Measurements from ENCODE around the gene CST6. TPM values are rescaled to one million over a fixed set of nuclear protein-coding genes. Genes with fewer than 3 reads are reported as not detected.

CST6 gene
- total RNA-seq = 1.8 and 11.1 TPM in 2 replicates
- polyA plus RNA-seq = 0.41 and 0.76 TPM in 2 replicates
- 1.0 and 1.1 TPM in 2 replicates for polyA plus RNA-seq (2012)
- not detected in 2 replicates for polyA minus RNA-seq (ENCODE audit: low replicate concordance)

GRCh38 chr11:66011785-66012303 is at the start of gene CST6:
TSS of gene CST6 (plus strand) at chr11:66012008. CDS start at chr11:66012045, 37 bp downstream.
- no peak within 1 kb of the TSS for H3K9ac ChIP-seq (ENCODE audit: insufficient read depth, low read length)
- DNase-seq (ENCODE audit: low read depth in 2 of 2) = no peak
- H2AFZ ChIP-seq (ENCODE audit: low read length) = no peak within 1 kb of the TSS
- H4K20me1 ChIP-seq (ENCODE audit: control insufficient read depth, extremely low read depth, insufficient read depth, low read length) = no peaks in the 10 kb centered on the region
- H3K79me2 ChIP-seq (ENCODE audit: control insufficient read depth, insufficient read depth, low read length) = no peaks in the 10 kb centered on the region
- no peak within 1 kb of the TSS for H3K4me2 ChIP-seq (ENCODE audit: extremely low read depth, insufficient read depth, low read length)
- TF ChIP-seq CTCF (conservative IDR thresholded peaks at IDR 0.05 in 1 of 2, IDR thresholded peaks at IDR 0.05 in 1 of 2; ENCODE audit: low read depth in 1 of 2, low read length in 2 of 2) (no peak), EZH2 (IDR thresholded peaks at IDR 0.05; ENCODE audit: low read length, missing control alignments) (peak; percentile 85)
- no peak within 1 kb of the TSS for H3K27ac ChIP-seq (ENCODE audit: insufficient read depth, low read length)
- no peak within 1 kb of the TSS for H3K4me3 ChIP-seq (replicated peaks in 1 of 4; ENCODE audit: control extremely low read depth in 1 of 4, insufficient read depth in 1 of 4, low read depth in 3 of 4, low read length in 4 of 4)
- H3K4me1 ChIP-seq (ENCODE audit: control insufficient read depth, extremely low read depth, insufficient read depth, low read length) = peaks cover 3% of the 10 kb centered on the region
- no peaks in the 10 kb centered on the region for H3K36me3 ChIP-seq (ENCODE audit: control insufficient read depth, insufficient read depth, low read length)
- peaks cover 7% of the 10 kb centered on the region for H3K27me3 ChIP-seq (ENCODE audit: control insufficient read depth, insufficient read depth, low read length)
- no peaks in the 10 kb centered on the region for H3K9me3 ChIP-seq (ENCODE audit: control insufficient read depth, insufficient read depth, low read depth, low read length)

- H3K9me3 ChIP-seq (ENCODE audit: control insufficient read depth, insufficient read depth, low read depth, low read length) = no peaks in the 10 kb centered on the region
- H2AFZ ChIP-seq (ENCODE audit: low read length) = no peak overlapping the region
- peak overlapping the region; percentile 96 for H3K9ac ChIP-seq (ENCODE audit: insufficient read depth, low read length)
- H3K79me2 ChIP-seq (ENCODE audit: control insufficient read depth, insufficient read depth, low read length) = peaks cover 36% of the 10 kb centered on the region
- H3K4me2 ChIP-seq (ENCODE audit: extremely low read depth, insufficient read depth, low read length) = peak overlapping the region; percentile 86
- peaks cover 7% of the 10 kb centered on the region for H3K4me1 ChIP-seq (ENCODE audit: control insufficient read depth, extremely low read depth, insufficient read depth, low read length)
- peaks cover 27% of the 10 kb centered on the region for H3K36me3 ChIP-seq (ENCODE audit: control insufficient read depth, insufficient read depth, low read length)
- no peak for DNase-seq (ENCODE audit: low read depth in 2 of 2)
- H3K4me3 ChIP-seq (replicated peaks in 1 of 4; ENCODE audit: control extremely low read depth in 1 of 4, insufficient read depth in 1 of 4, low read depth in 3 of 4, low read length in 4 of 4) = peak overlapping the region; percentile 59 to 97 (median 82)
- TF ChIP-seq CTCF (conservative IDR thresholded peaks at IDR 0.05 in 1 of 2, IDR thresholded peaks at IDR 0.05 in 1 of 2; ENCODE audit: low read depth in 1 of 2, low read length in 2 of 2) (no peak), EZH2 (IDR thresholded peaks at IDR 0.05; ENCODE audit: low read length, missing control alignments) (no peak)
- H4K20me1 ChIP-seq (ENCODE audit: control insufficient read depth, extremely low read depth, insufficient read depth, low read length) = no peaks in the 10 kb centered on the region
- peak overlapping the region; percentile 79 for H3K27ac ChIP-seq (ENCODE audit: insufficient read depth, low read length)
- no peaks in the 10 kb centered on the region for H3K27me3 ChIP-seq (ENCODE audit: control insufficient read depth, insufficient read depth, low read length)
Measured at GRCh38 chr11:65962141-65962564, 49.7 kb upstream of the CST6 start.

GRCh38 chr11:65964906-65965305 is 46.9 kb upstream of the CST6 start:
- H3K27me3 ChIP-seq (ENCODE audit: control insufficient read depth, insufficient read depth, low read length) = no peaks in the 10 kb centered on the region
- H3K79me2 ChIP-seq (ENCODE audit: control insufficient read depth, insufficient read depth, low read length) = peaks cover 36% of the 10 kb centered on the region
- H3K4me1 ChIP-seq (ENCODE audit: control insufficient read depth, extremely low read depth, insufficient read depth, low read length) = peaks cover 7% of the 10 kb centered on the region
- no peak overlapping the region for H3K4me3 ChIP-seq (replicated peaks in 1 of 4; ENCODE audit: control extremely low read depth in 1 of 4, insufficient read depth in 1 of 4, low read depth in 3 of 4, low read length in 4 of 4)
- H3K27ac ChIP-seq (ENCODE audit: insufficient read depth, low read length) = no peak overlapping the region
- no peak for TF ChIP-seq CTCF (conservative IDR thresholded peaks at IDR 0.05 in 1 of 2, IDR thresholded peaks at IDR 0.05 in 1 of 2; ENCODE audit: low read depth in 1 of 2, low read length in 2 of 2)
- no peak for TF ChIP-seq EZH2 (IDR thresholded peaks at IDR 0.05; ENCODE audit: low read length, missing control alignments)
- peaks cover 33% of the 10 kb centered on the region for H3K36me3 ChIP-seq (ENCODE audit: control insufficient read depth, insufficient read depth, low read length)
- H3K9ac ChIP-seq (ENCODE audit: insufficient read depth, low read length) = no peak overlapping the region
- no peaks in the 10 kb centered on the region for H3K9me3 ChIP-seq (ENCODE audit: control insufficient read depth, insufficient read depth, low read depth, low read length)
- DNase-seq (ENCODE audit: low read depth in 2 of 2) = no peak
- H2AFZ ChIP-seq (ENCODE audit: low read length) = no peak overlapping the region
- H4K20me1 ChIP-seq (ENCODE audit: control insufficient read depth, extremely low read depth, insufficient read depth, low read length) = no peaks in the 10 kb centered on the region
- H3K4me2 ChIP-seq (ENCODE audit: extremely low read depth, insufficient read depth, low read length) = no peak overlapping the region
